ENCODE data around the gene MMADHC. TPM values are rescaled to one million over a fixed set of nuclear protein-coding genes. Genes with fewer than 3 reads are reported as not detected.

MMADHC gene
- total RNA-seq, 1 experiment from 2014 or later, result 149 TPM

GRCh38 chr2:149586063-149586462, 1.5 kb downstream of the MMADHC start:
- Histone ChIP-seq H3K14ac (ENCODE audit: insufficient read depth, low read length) (no peak overlapping the region), H3K27me3 (ENCODE audit: insufficient read depth, low read length) (no peaks in the 10 kb centered on the region), H2BK120ac (ENCODE audit: low read depth, low read length, poor library complexity, severe bottlenecking) (no peak overlapping the region), H3K56ac (ENCODE audit: insufficient read length, low read depth, low read length) (no peak overlapping the region), H2AFZ (ENCODE audit: low read length) (no peak overlapping the region), H3K4me2 (ENCODE audit: insufficient read depth, insufficient read length, low read length) (peak overlapping the region; percentile 56), H2BK15ac (ENCODE audit: low read depth, low read length) (no peak overlapping the region), H3K4ac (ENCODE audit: low read depth, low read length) (no peak overlapping the region), H3K9ac (ENCODE audit: extremely low read depth, insufficient read length, low read length) (peak overlapping the region; percentile 44), H4K91ac (ENCODE audit: insufficient read length, low read depth, low read length) (no peak overlapping the region), H3K9me3 (ENCODE audit: control insufficient read depth, low read depth, low read length) (no peaks in the 10 kb centered on the region), H4K8ac (replicated peaks; ENCODE audit: insufficient read length, low read depth, low read length) (no peak overlapping the region), H3K27ac (ENCODE audit: insufficient read length, low read depth, low read length) (no peak overlapping the region), H2BK12ac (ENCODE audit: insufficient read length, low read depth, low read length) (no peak overlapping the region), H2BK5ac (ENCODE audit: insufficient read length, low read length) (no peak overlapping the region), H3K23me2 (ENCODE audit: insufficient read length, low read depth, low read length, poor library complexity, severe bottlenecking) (peaks cover 4% of the 10 kb centered on the region), H3K79me2 (ENCODE audit: insufficient read depth, low read length) (peaks cover 8% of the 10 kb centered on the region; the same call in 1 of the 2 replicates), H2AK5ac (ENCODE audit: insufficient read length, low read length) (no peak overlapping the region), H3K18ac (ENCODE audit: insufficient read length, low read depth, low read length) (no peak overlapping the region), H3T11ph (ENCODE audit: low read length) (no peak overlapping the region), H4K5ac (ENCODE audit: insufficient read length, low read depth, low read length) (no peak overlapping the region), H3K79me1 (ENCODE audit: insufficient read depth, low read depth, low read length, poor library complexity, severe bottlenecking) (no peaks in the 10 kb centered on the region), H4K20me1 (ENCODE audit: control insufficient read depth, insufficient read depth, insufficient read length) (no peaks in the 10 kb centered on the region), H3K4me1 (ENCODE audit: insufficient read depth, low read length) (no peaks in the 10 kb centered on the region), H2BK20ac (ENCODE audit: low read depth, low read length, poor library complexity, severe bottlenecking) (no peak overlapping the region), H3K23ac (ENCODE audit: insufficient read length, low read depth, low read length) (no peak overlapping the region)
- Mint-ChIP-seq H3K27me3 (ENCODE audit: low read depth) (no peaks in the 10 kb centered on the region), H3K9me3 (no peaks in the 10 kb centered on the region; a peak in 1 of 5 replicates), H3K27ac (no peak overlapping the region), H3K4me1 (peaks cover 19 to 20% of the 10 kb centered on the region in 2 experiments), H3K36me3 (ENCODE audit: insufficient read depth in 1 of 3, low read depth in 3 of 3) (peaks cover 7 to 50% (median 32%) of the 10 kb centered on the region in 3 experiments; a peak in 6 of 7 replicates), H3K4me3 (peak overlapping the region; percentile 91 to 93)
- WGBS (ENCODE audit: extremely low coverage, insufficient read length, low lambda C conversion rate), result no CpG with 5 or more reads among the region's 3 CpGs
- DNase-seq, result no peak
- no peak for TF ChIP-seq CTCF (conservative IDR thresholded peaks at IDR 0.05)

All from H9 (cell line).